Measurements from ENCODE around the gene C1QTNF8. TPM values are rescaled to one million over a fixed set of nuclear protein-coding genes. Genes with fewer than 3 reads are reported as not detected.

Gene C1QTNF8
- total RNA-seq, 1 donor from 2014 or later, result not detected

- ATAC-seq (no peak), DNase-seq (no peak)
- Histone ChIP-seq H3K36me3 (no peaks in the 10 kb centered on the region), H3K4me3 (no peak overlapping the region), H3K27me3 (ENCODE audit: low read depth) (peaks cover 61% of the 10 kb centered on the region), H3K27ac (no peak overlapping the region), H3K4me1 (peaks cover 6% of the 10 kb centered on the region), H3K9me3 (no peaks in the 10 kb centered on the region)
- TF ChIP-seq CTCF (IDR thresholded peaks at IDR 0.05), result no peak
- intact Hi-C loops (cut with DNase I), result no loop called here
These were observed 11.1 kb upstream of the C1QTNF8 start for GRCh38 chr16:1107141-1107540.

- Histone ChIP-seq H3K27ac (no peak overlapping the region), H3K4me3 (no peak overlapping the region), H3K4me1 (peaks cover 6% of the 10 kb centered on the region), H3K36me3 (no peaks in the 10 kb centered on the region), H3K27me3 (ENCODE audit: low read depth) (peaks cover 57% of the 10 kb centered on the region), H3K9me3 (no peaks in the 10 kb centered on the region)
- ATAC-seq, result no peak
- no peak for TF ChIP-seq CTCF (IDR thresholded peaks at IDR 0.05)
- DNase-seq, result no peak
- intact Hi-C loops (cut with DNase I), result no loop called here
These were observed 10.6 kb upstream of the C1QTNF8 start for GRCh38 chr16:1106659-1107058.

GRCh38 chr16:1105888-1106620 is 10.0 kb upstream of the C1QTNF8 start:
- Histone ChIP-seq H3K27ac (no peak overlapping the region), H3K36me3 (no peaks in the 10 kb centered on the region), H3K4me3 (no peak overlapping the region), H3K27me3 (ENCODE audit: low read depth) (peaks cover 57% of the 10 kb centered on the region), H3K4me1 (peaks cover 6% of the 10 kb centered on the region), H3K9me3 (no peaks in the 10 kb centered on the region)
- peak; percentile 64 to 67 for ATAC-seq
- peak; percentile 68 for DNase-seq
- peak; percentile 64 for TF ChIP-seq CTCF (IDR thresholded peaks at IDR 0.05)
- intact Hi-C loops (cut with DNase I), result no loop called here

GRCh38 chr16:1103636-1103980 is 7.6 kb upstream of the C1QTNF8 start:
- DNase-seq, result no peak
- H3K27me3 ChIP-seq (ENCODE audit: low read depth), result peaks cover 63% of the 10 kb centered on the region
- no peak for ATAC-seq

GRCh38 chr16:1102921-1103635 is 7.0 kb upstream of the C1QTNF8 start:
- no peaks in the 10 kb centered on the region for H3K36me3 ChIP-seq
- peak; percentile 64 for TF ChIP-seq CTCF (IDR thresholded peaks at IDR 0.05)
- intact Hi-C loops (cut with DNase I), result no loop called here
- peaks cover 63% of the 10 kb centered on the region for H3K27me3 ChIP-seq (ENCODE audit: low read depth)
- ATAC-seq (peak; percentile 66 to 70), DNase-seq (peak; percentile 69)
- peaks cover 6% of the 10 kb centered on the region for H3K4me1 ChIP-seq
- peak overlapping the region; percentile 23 for H3K4me3 ChIP-seq
- no peaks in the 10 kb centered on the region for H3K9me3 ChIP-seq
- no peak overlapping the region for H3K27ac ChIP-seq

More at GRCh38 chr16:1103636-1103980, 7.6 kb upstream of the C1QTNF8 start:
- no peak for TF ChIP-seq CTCF (IDR thresholded peaks at IDR 0.05)
- H3K36me3 ChIP-seq, result no peaks in the 10 kb centered on the region
- no peak overlapping the region for H3K27ac ChIP-seq
- H3K4me3 ChIP-seq, result no peak overlapping the region
- no peaks in the 10 kb centered on the region for H3K9me3 ChIP-seq
- H3K4me1 ChIP-seq, result peaks cover 6% of the 10 kb centered on the region
- intact Hi-C loops (cut with DNase I), result no loop called here
